Ovary (tissue), 10 donors: ENCODE results near the gene INPP5E. TPM values are rescaled to one million over a fixed set of nuclear protein-coding genes. Genes with fewer than 3 reads are reported as not detected.
A peak's percentile ranks its signal among the peaks of the same experiment; 100 is the strongest.

Source experiments
- DNase-seq, 5 donors: peaks; one replicate each; pipeline ENCODE4 v3.0.0-alpha.2; 2019 to 2020
- H3K27ac ChIP-seq, 2 donors: fragments of 200-600 bp; one replicate each; pipeline versions ENCODE4 v1.5.1 to v1.8.0; 2019 to 2022
- H3K27me3 ChIP-seq: fragments of 200-600 bp; one replicate; pipeline ENCODE4 v1.8.0; 2022
- H3K36me3 ChIP-seq: fragments of 200-600 bp; sonication (generic); one replicate; pipeline ENCODE4 v1.5.1; 2019
- H3K4me1 ChIP-seq: one replicate; pipeline ENCODE4 v1.8.1; 2013; ENCODE audit warnings: mild to moderate bottlenecking, moderate library complexity; ENCODE audit not compliant: insufficient read depth
- H3K4me3 ChIP-seq: fragments of 200-600 bp; sonication (generic); one replicate; pipeline ENCODE4 v1.5.1; 2017
- H3K9me3 ChIP-seq, 2 donors: fragments of 200-600 bp in 1 of 2; sonication (generic) in 1 of 2; one replicate each; pipeline versions ENCODE4 v1.5.1 to v1.8.1; 2013 to 2019; ENCODE audit warnings: mild to moderate bottlenecking in 1 of 2, moderate library complexity in 1 of 2
- CTCF ChIP-seq, 3 donors: fragments of 450-650 bp in 2 of 3; fragments of 200-600 bp in 1 of 3; IDR thresholded peaks; one replicate each; pipeline versions ENCODE4 v1.5.1 to v1.8.0; 2016 to 2022; ENCODE audit warnings: antibody characterized with exemption in 3 of 3, mild to moderate bottlenecking in 1 of 3
- EP300 ChIP-seq: sonication (generic); formaldehyde crosslinking; IDR thresholded peaks from one replicate; pipeline ENCODE4 v1.6.1; 2017; ENCODE audit warnings: antibody characterized with exemption
- POLR2A ChIP-seq: fragments of 450-650 bp; IDR thresholded peaks from one replicate; pipeline ENCODE4 v1.6.1; 2017; ENCODE audit warnings: antibody characterized with exemption, mild to moderate bottlenecking, moderate library complexity
- WGBS, 3 donors: extraction: QIAGEN DNeasy Blood & Tissue Kit in 1 of 3; methylation state at CpG; one replicate each; pipeline versions ENCODE4 v1.1.5 to v1.1.7; 2013 to 2017; 5-methylcytosine and 5-hydroxymethylcytosine counted together
- intact Hi-C, 4 donors: fragments of 100-400 bp; cut with DNase I; formaldehyde crosslinking; loops; one replicate each; pipeline versions ENCODE4 v1.11.0 to v1.15.1; 2022 to 2023
- long read RNA-seq, 3 donors: library from polyadenylated mRNA in 2 of 3; unstranded in 2 of 3; transcript quantifications; one replicate each; pipeline ENCODE4 v2.0.0 and lab custom pipeline, GENCODE V29; 2021 to 2026
- polyA plus RNA-seq, 2 donors: library from polyadenylated mRNA; stranded (reverse); fragments of 200-250 nt in 1 of 2; fragments of 350-450 nt in 1 of 2; fragmentation: Illumina TruSeq in 1 of 2; extraction: RNeasy Lipid Tissue Mini Kit (QIAGEN cat#74804) in 1 of 2; gene quantifications; one replicate each; pipeline ENCODE4 v1.2.3, GENCODE V29; 2013 to 2014
- total RNA-seq, 7 donors: library from RNA; depleted of rRNA in 2 of 7; stranded (reverse); fragments of >200 nt in 2 of 7; fragmentation: NEBNext Ultra II Directional in 3 of 7; extraction: Animal tissue kit (Norgen Biotek cat#: 25700) in 3 of 7; gene quantifications; one replicate each; pipeline versions ENCODE4 v1.1.0 to v1.2.4, GENCODE V29; 2016 to 2023
- donor health status: DM: no; HTN: no; CAD: no; lungs with moderate emphysema.
- donor health status: DM: no; HTN: no; CAD: no.
- donor health status: Bipolar disorder and iron deficiency.
- donor health status: DM: yes; HTN: yes; CAD: no.
- donor health status: DM: no; HTN: no; CAD: no.
- donor health status: DM: yes; HTN: yes; CAD: no.

The INPP5E gene
- 10 to 100 TPM; 11.0 to 18.5 (median 15.4) TPM for total RNA-seq
- 1 to 10 TPM; 3.4 to 9.7 TPM for polyA plus RNA-seq
- long read RNA-seq, donor 1, full-length matches to known transcripts = 5 of 49 reads
- long read RNA-seq, donor 1, partial matches to known transcripts = 38 of 49 reads
- long read RNA-seq, donor 1, other reads (novel, unspliced or antisense) = 6 of 49 reads
- long read RNA-seq, donor 2, full-length matches to known transcripts = 4 of 4 reads
- long read RNA-seq, donor 2, partial matches to known transcripts = 0 of 4 reads
- long read RNA-seq, donor 2, other reads (novel, unspliced or antisense) = 0 of 4 reads
- long read RNA-seq, donor 3, full-length matches to known transcripts = 27 of 75 reads
- long read RNA-seq, donor 3, partial matches to known transcripts = 17 of 75 reads
- long read RNA-seq, donor 3, other reads (novel, unspliced or antisense) = 31 of 75 reads

- H3K36me3 ChIP-seq = no peaks in the 10 kb centered on the region
- DNase-seq = peak; percentile 63 to 88 (median 81)
- H3K9me3 ChIP-seq = no peaks in the 10 kb centered on the region
- H3K4me1 ChIP-seq = peaks cover 13% of the 10 kb centered on the region
- TF ChIP-seq CTCF (IDR thresholded peaks at IDR 0.05) (peak; percentile 19 to 78 (median 70)), EP300 (no peak)
- H3K27me3 ChIP-seq = no peaks in the 10 kb centered on the region
- intact Hi-C loops = no loop called here
- WGBS, 3 donors = 6 to 27% (median 12%) methylated on average over 22 to 90 of the region's 90 CpGs
- peak within 1 kb of the TSS; percentile 89 for H3K4me3 ChIP-seq
- peak within 1 kb of the TSS; percentile 7 to 58 for H3K27ac ChIP-seq
These were observed at the start of gene INPP5E for GRCh38 chr9:136439481-136440408. INPP5E (minus strand) TSS chr9:136439845; CDS start chr9:136439419, 426 bp downstream.

- Histone ChIP-seq H3K36me3 (no peaks in the 10 kb centered on the region), H3K27ac (no peak overlapping the region), H3K27me3 (no peaks in the 10 kb centered on the region), H3K9me3 (no peaks in the 10 kb centered on the region), H3K4me1 (peaks cover 6% of the 10 kb centered on the region), H3K4me3 (no peak overlapping the region)
- intact Hi-C loops = loop anchor here in 3 of 4 donors (2.0 to 10.0 kb wide), 4 partner anchors 56 to 142 kb away; partner anchors contain the start of gene NOTCH1 (in 1 of the 3)
- no peak for TF ChIP-seq EP300
- TF ChIP-seq CTCF (IDR thresholded peaks at IDR 0.05) = peak; percentile 95 to 98 (median 95)
- DNase-seq = peak; percentile 59 to 83 (median 77)
- WGBS, 3 donors = 20 to 24% (median 20%) methylated on average over 21 to 22 of the region's 22 CpGs
These were observed 48.9 kb upstream of the INPP5E start for GRCh38 chr9:136488247-136489214.

- WGBS, 3 donors = 74 to 81% (median 79%) methylated on average over 7 of the region's 7 CpGs
- no peak for DNase-seq
- Histone ChIP-seq H3K4me1 (peaks cover 6% of the 10 kb centered on the region), H3K9me3 (no peaks in the 10 kb centered on the region), H3K4me3 (no peak overlapping the region), H3K27me3 (no peaks in the 10 kb centered on the region), H3K27ac (no peak overlapping the region), H3K36me3 (no peaks in the 10 kb centered on the region)
- TF ChIP-seq CTCF (IDR thresholded peaks at IDR 0.05) (no peak), EP300 (no peak), POLR2A (no peak)
- intact Hi-C loops = loop anchor here (1.0 to 10.0 kb wide), 5 partner anchors 57 to 144 kb away; partner anchors contain the start of gene NOTCH1 (in 1 of the 4)
These were observed 48.0 kb upstream of the INPP5E start for GRCh38 chr9:136487672-136488071.
